ENCODE measurements around the gene DNAJC11. TPM values are rescaled to one million over a fixed set of nuclear protein-coding genes. Genes with fewer than 3 reads are reported as not detected.
A peak's percentile ranks its signal among the peaks of the same experiment; 100 is the strongest.

The DNAJC11 gene
- total RNA-seq, 1 donor from 2014 or later = 47.6 TPM

DNA sequence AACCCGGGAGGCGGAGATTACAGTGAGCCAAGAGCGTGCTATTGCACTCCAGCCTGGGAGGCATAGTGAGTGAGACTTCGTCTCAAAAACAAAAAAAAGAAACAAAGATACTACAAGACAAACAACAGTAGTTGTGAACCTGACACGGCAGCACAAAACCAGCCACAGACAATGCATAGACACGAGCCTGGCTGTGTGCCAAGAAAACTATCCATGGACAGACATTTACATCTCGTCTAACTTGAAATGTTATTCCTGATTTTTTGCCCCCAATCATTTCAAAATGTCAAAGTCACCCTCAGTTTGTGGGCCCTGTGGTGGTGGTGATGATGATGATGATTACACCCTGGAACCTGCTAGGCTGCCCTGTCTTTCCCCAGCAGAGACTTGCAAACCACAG, 105.3 kb downstream of the DNAJC11 start:
- H4K20me1 ChIP-seq (ENCODE audit: low read depth) = peaks cover 41% of the 10 kb centered on the region
- peaks cover 37% of the 10 kb centered on the region for H3K79me2 ChIP-seq (ENCODE audit: low read depth)
- Mint-ChIP-seq H3K4me3 (no peak overlapping the region), H3K36me3 (peaks cover 6% of the 10 kb centered on the region), H3K27ac (peak overlapping the region; percentile 43), H3K27me3 (ENCODE audit: insufficient read depth, low read depth) (peaks cover 7% of the 10 kb centered on the region), H3K4me1 (peaks cover 20% of the 10 kb centered on the region), H3K9me3 (no peaks in the 10 kb centered on the region)
- H3K27me3 ChIP-seq = peaks cover 11% of the 10 kb centered on the region
- no peak overlapping the region for H3K9ac ChIP-seq
- peaks cover 7% of the 10 kb centered on the region for H3F3A ChIP-seq (ENCODE audit: low read depth)
- H3K4me3 ChIP-seq = no peak overlapping the region
- no peak overlapping the region for H3K27ac ChIP-seq
- H3K4me1 ChIP-seq = peaks cover 15% of the 10 kb centered on the region
- H3K36me3 ChIP-seq = no peaks in the 10 kb centered on the region
- no peak overlapping the region for H2AFZ ChIP-seq (replicated peaks)
- no peak for TF ChIP-seq EZH2 (IDR thresholded peaks at IDR 0.05)
- TF ChIP-seq EZH2phosphoT487 (IDR thresholded peaks at IDR 0.05) = no peak
- TF ChIP-seq, protein P1, sequence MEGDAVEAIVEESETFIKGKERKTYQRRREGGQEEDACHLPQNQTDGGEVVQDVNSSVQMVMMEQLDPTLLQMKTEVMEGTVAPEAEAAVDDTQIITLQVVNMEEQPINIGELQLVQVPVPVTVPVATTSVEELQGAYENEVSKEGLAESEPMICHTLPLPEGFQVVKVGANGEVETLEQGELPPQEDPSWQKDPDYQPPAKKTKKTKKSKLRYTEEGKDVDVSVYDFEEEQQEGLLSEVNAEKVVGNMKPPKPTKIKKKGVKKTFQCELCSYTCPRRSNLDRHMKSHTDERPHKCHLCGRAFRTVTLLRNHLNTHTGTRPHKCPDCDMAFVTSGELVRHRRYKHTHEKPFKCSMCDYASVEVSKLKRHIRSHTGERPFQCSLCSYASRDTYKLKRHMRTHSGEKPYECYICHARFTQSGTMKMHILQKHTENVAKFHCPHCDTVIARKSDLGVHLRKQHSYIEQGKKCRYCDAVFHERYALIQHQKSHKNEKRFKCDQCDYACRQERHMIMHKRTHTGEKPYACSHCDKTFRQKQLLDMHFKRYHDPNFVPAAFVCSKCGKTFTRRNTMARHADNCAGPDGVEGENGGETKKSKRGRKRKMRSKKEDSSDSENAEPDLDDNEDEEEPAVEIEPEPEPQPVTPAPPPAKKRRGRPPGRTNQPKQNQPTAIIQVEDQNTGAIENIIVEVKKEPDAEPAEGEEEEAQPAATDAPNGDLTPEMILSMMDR (IDR thresholded peaks at IDR 0.05) = no peak
- no peak for DNase-seq (ENCODE audit: low spot score)
- H3K9me3 ChIP-seq (ENCODE audit: low read depth) = no peaks in the 10 kb centered on the region
- H3K4me2 ChIP-seq = no peak overlapping the region

DNA sequence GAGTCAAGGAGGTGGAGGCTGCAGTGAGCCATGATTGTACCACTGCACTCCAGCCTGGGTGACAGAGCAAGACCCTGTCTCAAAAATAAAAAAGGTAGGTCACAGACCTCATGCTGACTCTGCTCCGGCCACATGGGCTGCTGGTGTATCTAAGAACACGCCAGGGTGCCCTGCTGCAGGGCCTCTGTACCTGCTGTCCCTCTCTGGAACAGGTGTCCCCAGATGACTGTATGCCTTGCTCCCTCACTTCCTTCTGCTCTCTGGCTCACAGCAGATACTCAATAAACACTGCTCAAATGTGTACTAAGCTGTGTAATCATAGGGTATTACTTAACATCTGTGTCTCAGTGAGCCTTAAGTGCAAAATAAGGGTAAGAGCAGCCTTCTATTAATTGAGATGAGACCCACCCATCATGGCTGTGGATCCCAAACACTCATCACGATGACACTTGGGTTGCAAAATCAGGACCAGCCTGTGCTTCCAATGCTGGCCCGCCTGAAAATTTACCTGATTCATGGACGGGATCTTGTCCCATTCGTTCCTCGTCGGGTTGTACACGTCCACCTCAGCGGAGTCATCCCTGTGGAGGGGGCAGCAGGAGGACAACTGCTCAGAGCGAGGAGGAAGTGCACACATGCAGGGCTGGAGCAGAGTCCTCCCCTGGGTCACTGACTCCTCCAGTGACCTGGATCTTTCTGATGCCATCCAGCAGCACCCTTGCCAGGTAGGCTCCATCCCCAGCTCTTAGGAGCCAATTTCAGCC, 106.5 kb downstream of the DNAJC11 start:
- peaks cover 25% of the 10 kb centered on the region for H3K79me2 ChIP-seq (ENCODE audit: low read depth)
- Mint-ChIP-seq H3K9me3 (no peaks in the 10 kb centered on the region), H3K36me3 (peaks cover 6% of the 10 kb centered on the region), H3K27ac (no peak overlapping the region), H3K4me3 (no peak overlapping the region), H3K4me1 (peaks cover 9% of the 10 kb centered on the region), H3K27me3 (ENCODE audit: insufficient read depth, low read depth) (peaks cover 2% of the 10 kb centered on the region)
- H3K36me3 ChIP-seq = no peaks in the 10 kb centered on the region
- no peak overlapping the region for H3K4me3 ChIP-seq
- H3F3A ChIP-seq (ENCODE audit: low read depth) = peaks cover 1% of the 10 kb centered on the region
- DNase-seq (ENCODE audit: low spot score) = no peak
- no peak overlapping the region for H3K27ac ChIP-seq
- no peak overlapping the region for H2AFZ ChIP-seq (replicated peaks)
- no peaks in the 10 kb centered on the region for H3K27me3 ChIP-seq
- peaks cover 4% of the 10 kb centered on the region for H3K4me1 ChIP-seq
- H3K4me2 ChIP-seq = no peak overlapping the region
- no peaks in the 10 kb centered on the region for H3K9me3 ChIP-seq (ENCODE audit: low read depth)
- TF ChIP-seq EZH2 (IDR thresholded peaks at IDR 0.05) (no peak), EZH2phosphoT487 (IDR thresholded peaks at IDR 0.05) (no peak)
- TF ChIP-seq, protein P1 (IDR thresholded peaks at IDR 0.05) = no peak
- peaks cover 29% of the 10 kb centered on the region for H4K20me1 ChIP-seq (ENCODE audit: low read depth)
- H3K9ac ChIP-seq = no peak overlapping the region

DNA sequence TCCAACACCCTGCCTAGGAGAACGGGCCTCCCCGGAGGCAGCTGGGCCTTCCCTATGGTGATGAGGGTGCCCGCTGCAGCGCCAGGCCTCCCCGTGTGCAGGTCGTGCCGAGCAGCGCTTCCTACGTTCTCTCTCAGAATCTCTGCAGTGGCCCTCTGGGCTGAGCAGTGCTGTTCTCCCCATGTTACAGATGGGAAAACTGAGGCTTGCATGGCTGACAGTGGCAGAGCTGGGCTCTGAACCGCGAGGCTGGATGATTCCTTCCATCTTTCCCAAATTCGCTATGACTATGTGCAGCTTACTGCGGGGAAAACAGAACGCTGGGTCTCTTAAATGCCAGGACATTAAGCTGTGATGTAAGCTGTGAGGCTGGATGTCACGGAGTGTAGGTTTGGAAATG, 107.8 kb downstream of the DNAJC11 start:
- no peak overlapping the region for H2AFZ ChIP-seq (replicated peaks)
- Mint-ChIP-seq H3K27me3 (ENCODE audit: insufficient read depth, low read depth) (peaks cover 2% of the 10 kb centered on the region), H3K27ac (no peak overlapping the region), H3K36me3 (peaks cover 8% of the 10 kb centered on the region), H3K4me3 (no peak overlapping the region), H3K9me3 (no peaks in the 10 kb centered on the region), H3K4me1 (no peaks in the 10 kb centered on the region)
- H3K4me1 ChIP-seq = no peaks in the 10 kb centered on the region
- no peaks in the 10 kb centered on the region for H3K9me3 ChIP-seq (ENCODE audit: low read depth)
- no peaks in the 10 kb centered on the region for H3K27me3 ChIP-seq
- H3K79me2 ChIP-seq (ENCODE audit: low read depth) = peaks cover 12% of the 10 kb centered on the region
- H3F3A ChIP-seq (ENCODE audit: low read depth) = no peaks in the 10 kb centered on the region
- no peak overlapping the region for H3K4me3 ChIP-seq
- peaks cover 15% of the 10 kb centered on the region for H4K20me1 ChIP-seq (ENCODE audit: low read depth)
- H3K4me2 ChIP-seq = no peak overlapping the region
- DNase-seq (ENCODE audit: low spot score) = no peak
- no peak overlapping the region for H3K9ac ChIP-seq
- no peaks in the 10 kb centered on the region for H3K36me3 ChIP-seq
- TF ChIP-seq, protein P1 (IDR thresholded peaks at IDR 0.05) = no peak
- TF ChIP-seq EZH2 (IDR thresholded peaks at IDR 0.05) (no peak), EZH2phosphoT487 (IDR thresholded peaks at IDR 0.05) (no peak)
- H3K27ac ChIP-seq = no peak overlapping the region

Data from neural progenitor cell (in vitro differentiated cells).